Motor neuron (in vitro differentiated cells): ENCODE data around the gene XAB2. TPM values are rescaled to one million over a fixed set of nuclear protein-coding genes. Genes with fewer than 3 reads are reported as not detected.
A peak's percentile ranks its signal among the peaks of the same experiment; 100 is the strongest.

Experiments used
- ATAC-seq, 8 experiments: fragments of 200-7000 bp; cut with Tn5 transposase; replicated peaks in 6 of 8; 2 replicates each; pipeline ENCODE4 v1.8.0; 2021; ENCODE audit warnings: mild to moderate bottlenecking in 8 of 8, moderate library complexity in 8 of 8
- H3K27ac ChIP-seq, 2 donors: fragments of 250-450 bp; sonication (Bioruptor Pico); 2 replicates each; pipeline ENCODE4 v1.9.0; 2021; ENCODE audit warnings: antibody characterized with exemption in 2 of 2, mild to moderate bottlenecking in 2 of 2, moderate library complexity in 1 of 2
- H3K4me1 ChIP-seq, 2 donors: fragments of 250-450 bp; sonication (Bioruptor Pico); replicated peaks in 1 of 2; 2 replicates each; pipeline ENCODE4 v1.6.1; 2021; ENCODE audit warnings: antibody characterized with exemption in 2 of 2, mild to moderate bottlenecking in 2 of 2, moderate library complexity in 1 of 2
- H3K4me3 ChIP-seq, 5 donors: fragments of 250-450 bp; sonication (Bioruptor Pico); 2 replicates each; pipeline ENCODE4 v1.9.0; 2021; ENCODE audit warnings: antibody characterized with exemption in 5 of 5, mild to moderate bottlenecking in 5 of 5, moderate library complexity in 4 of 5
- WGBS, 10 experiments: fragments of 450-650 bp; shearing (Covaris generic); methylation state at CpG; one replicate each; pipeline ENCODE4 v1.0.0; 2022; 5-methylcytosine and 5-hydroxymethylcytosine counted together
- in situ Hi-C, 9 experiments: fragments of 400-800 bp; cut with MboI; loops; one replicate each; pipeline ENCODE4 v1.15.0; 2021; ENCODE audit warnings: low sequenced_read_pairs in 9 of 9, low pct_unique_long_range_greater_than_20kb in 2 of 9; ENCODE audit not compliant: unreplicated experiment in 9 of 9
- total RNA-seq, 8 experiments: library from RNA; unstranded; fragments of 300-600 nt; gene quantifications; 2 replicates each; pipeline versions ENCODE4 v1.2.3 to v1.2.4, GENCODE V29; 2022

The XAB2 gene
- total RNA-seq, 8 experiments from 2014 or later, result 9.2 to 38.7 (median 22.6) TPM

GRCh38 chr19:7663706-7664105 is 34.4 kb upstream of the XAB2 start:
- Histone ChIP-seq H3K27ac (no peak overlapping the region), H3K4me3 (no peak overlapping the region), H3K4me1 (no peaks in the 10 kb centered on the region)
- 4 to 79% (median 30%) methylated on average over 1 to 5 of the region's 7 CpGs; no CpG with 5 or more reads in 2 of the 10 experiments for WGBS, 10 experiments
- in situ Hi-C loops, result loop anchor here in 1 of 9 experiments (25.0 kb wide), 1 partner anchor 101 kb away; no protein-coding TSS in a partner anchor
- no peak for ATAC-seq

GRCh38 chr19:7662657-7663056 is 33.3 kb upstream of the XAB2 start:
- in situ Hi-C loops, result loop anchor here in 1 of 9 experiments (25.0 kb wide), 1 partner anchor 100 kb away; no protein-coding TSS in a partner anchor
- Histone ChIP-seq H3K4me3 (no peak overlapping the region), H3K27ac (no peak overlapping the region), H3K4me1 (no peaks in the 10 kb centered on the region)
- ATAC-seq, result no peak
- 0 to 92% (median 69%) methylated on average over 1 to 13 of the region's 14 CpGs for WGBS, 10 experiments

GRCh38 chr19:7661744-7662538 is 32.6 kb upstream of the XAB2 start:
- H3K4me1 ChIP-seq, result no peaks in the 10 kb centered on the region
- no peak overlapping the region for H3K27ac ChIP-seq
- in situ Hi-C loops, result loop anchor here in 1 of 9 experiments (25.0 kb wide), 1 partner anchor 100 kb away; no protein-coding TSS in a partner anchor
- 13 to 91% (median 44%) methylated on average over 2 to 7 of the region's 8 CpGs; no CpG with 5 or more reads in 2 of the 10 experiments for WGBS, 10 experiments
- no peak for ATAC-seq
- H3K4me3 ChIP-seq, result no peak overlapping the region

GRCh38 chr19:7658219-7658686 is 28.9 kb upstream of the XAB2 start:
- no peak overlapping the region for H3K27ac ChIP-seq
- H3K4me3 ChIP-seq, result no peak overlapping the region
- H3K4me1 ChIP-seq, result no peaks in the 10 kb centered on the region
- WGBS, 10 experiments, result 6 to 50% (median 22%) methylated on average over 1 to 5 of the region's 9 CpGs; no CpG with 5 or more reads in 2 of the 10 experiments
- ATAC-seq, result peak in 4 of 8 experiments; percentile 35 to 51 (median 38)
- in situ Hi-C loops, result loop anchor here in 1 of 9 experiments (25.0 kb wide), 1 partner anchor 96 kb away; no protein-coding TSS in a partner anchor

GRCh38 chr19:7657131-7657751 is 27.9 kb upstream of the XAB2 start:
- in situ Hi-C loops, result loop anchor here in 1 of 9 experiments (25.0 kb wide), 1 partner anchor 95 kb away; no protein-coding TSS in a partner anchor
- Histone ChIP-seq H3K4me3 (no peak overlapping the region), H3K4me1 (no peaks in the 10 kb centered on the region), H3K27ac (no peak overlapping the region)
- 30 to 90% (median 60%) methylated on average over 2 to 7 of the region's 14 CpGs; no CpG with 5 or more reads in 1 of the 10 experiments for WGBS, 10 experiments
- ATAC-seq, result peak in 1 of 8 experiments; percentile 46

GRCh38 chr19:7655581-7655980 is 26.2 kb upstream of the XAB2 start:
- no peak for ATAC-seq
- WGBS, 10 experiments, result 0 to 100% (median 60%) methylated on average over 1 to 7 of the region's 8 CpGs; no CpG with 5 or more reads in 2 of the 10 experiments
- in situ Hi-C loops, result loop anchor here in 1 of 9 experiments (25.0 kb wide), 1 partner anchor 93 kb away; no protein-coding TSS in a partner anchor
- no peak overlapping the region for H3K27ac ChIP-seq
- H3K4me1 ChIP-seq, result no peaks in the 10 kb centered on the region
- no peak overlapping the region for H3K4me3 ChIP-seq

GRCh38 chr19:7654401-7654800 is 25.1 kb upstream of the XAB2 start:
- in situ Hi-C loops, result loop anchor here in 1 of 9 experiments (25.0 kb wide), 1 partner anchor 92 kb away; no protein-coding TSS in a partner anchor
- Histone ChIP-seq H3K27ac (no peak overlapping the region), H3K4me1 (no peaks in the 10 kb centered on the region), H3K4me3 (no peak overlapping the region)
- ATAC-seq, result peak; percentile 52 to 88 (median 78)
- WGBS, 10 experiments, result 0 to 80% (median 31%) methylated on average over 1 to 8 of the region's 8 CpGs; no CpG with 5 or more reads in 2 of the 10 experiments

GRCh38 chr19:7652061-7652641 is 22.8 kb upstream of the XAB2 start:
- H3K4me1 ChIP-seq, result no peaks in the 10 kb centered on the region
- H3K4me3 ChIP-seq, result peak overlapping the region in 2 of 5 donors; percentile 6
- in situ Hi-C loops, result loop anchor here in 1 of 9 experiments (25.0 kb wide), 1 partner anchor 90 kb away; no protein-coding TSS in a partner anchor
- ATAC-seq, result peak; percentile 66 to 88 (median 78)
- WGBS, 10 experiments, result 0 to 20% (median 6%) methylated on average over 2 to 27 of the region's 28 CpGs; no CpG with 5 or more reads in 2 of the 10 experiments
- no peak overlapping the region for H3K27ac ChIP-seq

GRCh38 chr19:7650148-7650547 is 20.8 kb upstream of the XAB2 start:
- no peak for ATAC-seq
- Histone ChIP-seq H3K27ac (no peak overlapping the region), H3K4me1 (no peaks in the 10 kb centered on the region), H3K4me3 (no peak overlapping the region)
- WGBS, 10 experiments, result 0 to 33% methylated on average over 1 to 2 of the region's 2 CpGs; no CpG with 5 or more reads in 8 of the 10 experiments
- in situ Hi-C loops, result loop anchor here in 1 of 9 experiments (25.0 kb wide), 1 partner anchor 88 kb away; no protein-coding TSS in a partner anchor

- no peaks in the 10 kb centered on the region for H3K4me1 ChIP-seq
- H3K27ac ChIP-seq, result no peak overlapping the region
- ATAC-seq, result no peak
- no peak overlapping the region for H3K4me3 ChIP-seq
- 0 to 82% (median 72%) methylated on average over 1 to 7 of the region's 15 CpGs; no CpG with 5 or more reads in 2 of the 10 experiments for WGBS, 10 experiments
- in situ Hi-C loops, result no loop called here
These were observed 19.1 kb upstream of the XAB2 start for GRCh38 chr19:7648265-7649014.

- H3K4me1 ChIP-seq, result no peaks in the 10 kb centered on the region
- ATAC-seq, result peak in 1 of 8 experiments; percentile 18
- in situ Hi-C loops, result no loop called here
- no peak overlapping the region for H3K4me3 ChIP-seq
- whole genome bisulfite sequencing, 10 experiments, result no CpG with 5 or more reads among the region's 26 CpGs
- H3K27ac ChIP-seq, result no peak overlapping the region
These were observed 17.8 kb upstream of the XAB2 start for GRCh38 chr19:7647156-7647555.

- in situ Hi-C loops, result no loop called here
- no peak overlapping the region for H3K27ac ChIP-seq
- no peak overlapping the region for H3K4me3 ChIP-seq
- ATAC-seq, result no peak
- no CpG with 5 or more reads among the region's 8 CpGs for WGBS, 10 experiments
- no peaks in the 10 kb centered on the region for H3K4me1 ChIP-seq
These were observed 17.0 kb upstream of the XAB2 start for GRCh38 chr19:7646426-7646700.
